ENCODE measurements around the gene SPATS2L. TPM values are rescaled to one million over a fixed set of nuclear protein-coding genes. Genes with fewer than 3 reads are reported as not detected.

SPATS2L gene
- total RNA-seq, 4 donors from 2014 or later: 68.1 to 115 (median 94.9) TPM

DNA sequence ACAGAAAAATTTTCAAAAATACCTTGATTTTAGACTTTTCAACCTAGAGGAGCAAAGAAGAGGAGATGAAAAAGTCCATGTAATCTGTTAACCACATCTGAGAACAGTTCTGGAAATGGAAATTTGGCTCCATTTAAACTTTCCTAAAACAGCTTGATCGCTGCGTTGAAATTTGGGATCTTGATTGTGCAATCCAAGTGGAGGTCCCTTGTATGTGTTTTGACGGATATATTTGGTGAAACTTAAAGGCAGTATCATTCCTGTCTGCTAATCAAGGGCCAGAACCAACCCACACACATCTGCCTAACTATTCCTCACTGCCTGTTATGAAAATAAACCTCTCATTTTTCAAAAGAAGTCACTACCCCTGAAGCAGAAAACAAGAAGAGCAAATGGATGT lies 46.6 kb downstream of the SPATS2L start:
- no peak for DNase-seq (ENCODE audit: low spot score)
- ATAC-seq (ENCODE audit: low FRiP score): no peak
- TF ChIP-seq, protein P1, sequence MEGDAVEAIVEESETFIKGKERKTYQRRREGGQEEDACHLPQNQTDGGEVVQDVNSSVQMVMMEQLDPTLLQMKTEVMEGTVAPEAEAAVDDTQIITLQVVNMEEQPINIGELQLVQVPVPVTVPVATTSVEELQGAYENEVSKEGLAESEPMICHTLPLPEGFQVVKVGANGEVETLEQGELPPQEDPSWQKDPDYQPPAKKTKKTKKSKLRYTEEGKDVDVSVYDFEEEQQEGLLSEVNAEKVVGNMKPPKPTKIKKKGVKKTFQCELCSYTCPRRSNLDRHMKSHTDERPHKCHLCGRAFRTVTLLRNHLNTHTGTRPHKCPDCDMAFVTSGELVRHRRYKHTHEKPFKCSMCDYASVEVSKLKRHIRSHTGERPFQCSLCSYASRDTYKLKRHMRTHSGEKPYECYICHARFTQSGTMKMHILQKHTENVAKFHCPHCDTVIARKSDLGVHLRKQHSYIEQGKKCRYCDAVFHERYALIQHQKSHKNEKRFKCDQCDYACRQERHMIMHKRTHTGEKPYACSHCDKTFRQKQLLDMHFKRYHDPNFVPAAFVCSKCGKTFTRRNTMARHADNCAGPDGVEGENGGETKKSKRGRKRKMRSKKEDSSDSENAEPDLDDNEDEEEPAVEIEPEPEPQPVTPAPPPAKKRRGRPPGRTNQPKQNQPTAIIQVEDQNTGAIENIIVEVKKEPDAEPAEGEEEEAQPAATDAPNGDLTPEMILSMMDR (IDR thresholded peaks at IDR 0.05): no peak

- DNase-seq (ENCODE audit: low spot score) (no peak), ATAC-seq (ENCODE audit: low FRiP score) (no peak)
- TF ChIP-seq, protein P1 (IDR thresholded peaks at IDR 0.05): no peak
Measured at GRCh38 chr2:200353874-200354273, 47.4 kb downstream of the SPATS2L start.

GRCh38 chr2:200354833-200355751 lies 48.6 kb downstream of the SPATS2L start:
- ATAC-seq (ENCODE audit: low FRiP score) (no peak), DNase-seq (ENCODE audit: low spot score) (no peak)
- TF ChIP-seq, protein P1 (IDR thresholded peaks at IDR 0.05): no peak

DNA sequence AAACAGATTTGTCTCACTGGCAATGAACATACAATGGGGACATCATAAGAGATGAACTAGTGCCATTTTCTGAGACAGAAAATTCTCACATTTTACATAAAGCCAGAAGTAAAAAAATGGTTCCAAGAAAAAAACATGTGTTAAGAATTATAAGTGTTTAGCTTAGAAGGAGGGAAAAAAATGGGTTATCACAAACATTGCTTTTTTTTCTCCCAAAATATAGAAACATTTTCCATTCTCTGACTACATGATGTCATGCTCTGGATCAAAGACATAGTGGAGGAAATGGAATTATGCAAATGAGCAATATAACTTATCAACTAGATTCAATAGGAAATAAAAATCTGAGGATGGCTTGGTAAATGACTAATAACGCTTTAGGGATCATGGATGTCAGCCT lies 49.8 kb downstream of the SPATS2L start:
- no peak for ATAC-seq (ENCODE audit: low FRiP score)

GRCh38 chr2:200356857-200357384 lies 50.4 kb downstream of the SPATS2L start:
- DNase-seq (ENCODE audit: low spot score) (no peak), ATAC-seq (ENCODE audit: low FRiP score) (no peak)
- TF ChIP-seq, protein P1 (IDR thresholded peaks at IDR 0.05): no peak

More for the DNA sequence above, 49.8 kb downstream of the SPATS2L start:
- no peak for DNase-seq (ENCODE audit: low spot score)
- TF ChIP-seq, protein P1 (IDR thresholded peaks at IDR 0.05): no peak

- DNase-seq (ENCODE audit: low spot score): no peak
- TF ChIP-seq, protein P1 (IDR thresholded peaks at IDR 0.05): no peak
- ATAC-seq (ENCODE audit: low FRiP score): no peak
Measured at GRCh38 chr2:200357845-200358244, 51.4 kb downstream of the SPATS2L start.
